Activated CD4-positive, alpha-beta T cell treated with anti-CD3 and anti-CD28 coated beads for 36 hours (primary cell): Measurements from ENCODE around the gene NUDT4B. TPM values are rescaled to one million over a fixed set of nuclear protein-coding genes. Genes with fewer than 3 reads are reported as not detected.
"Not testable (repeated sequence)": the region's sequence is repeated elsewhere in the genome, so short reads cannot be mapped to it uniquely, and the experiment has no call there.

Source experiments
- ATAC-seq: fragments of 200-7000 bp; cut with Tn5 transposase; one replicate; pipeline ENCODE4 v1.10.0; 2021; ENCODE audit warnings: mild to moderate bottlenecking, moderate library complexity
- CTCF ChIA-PET: fragments of 350-600 bp; sonication (Branson Sonifier 250); formaldehyde crosslinking; loops from one replicate; lab custom pipeline; 2021; ENCODE audit warnings: antibody characterized with exemption; lab: Charles Lee
- POLR2A ChIA-PET: fragments of 350-600 bp; sonication (Branson Sonifier 250); formaldehyde crosslinking; loops from one replicate; lab custom pipeline; 2021; ENCODE audit warnings: antibody characterized with exemption, inconsistent platforms; lab: Charles Lee
- DNase-seq: peaks from one replicate; pipeline ENCODE4 v3.0.0-alpha.2; 2020
- H3K27ac Mint-ChIP-seq: one replicate; pipeline ENCODE4 v1.8.0; 2021; ENCODE audit warnings: mixed read lengths
- H3K27me3 Mint-ChIP-seq: one replicate; pipeline ENCODE4 v1.8.0; 2021; ENCODE audit warnings: mixed read lengths
- H3K36me3 Mint-ChIP-seq: one replicate; pipeline ENCODE4 v1.8.0; 2021; ENCODE audit warnings: low read depth, mixed read lengths
- H3K4me1 Mint-ChIP-seq: one replicate; pipeline ENCODE4 v1.8.0; 2021; ENCODE audit warnings: mixed read lengths
- H3K4me3 Mint-ChIP-seq: one replicate; pipeline ENCODE4 v1.8.0; 2021; ENCODE audit warnings: mild to moderate bottlenecking, moderate library complexity, mixed read lengths
- H3K9me3 Mint-ChIP-seq: one replicate; pipeline ENCODE4 v1.8.0; 2021; ENCODE audit warnings: low read depth, mixed read lengths
- intact Hi-C, 2 experiments: fragments of 100-400 bp; cut with DNase I in 1 of 2; cut with micrococcal nuclease in 1 of 2; formaldehyde crosslinking; loops; one replicate each; pipeline versions ENCODE4 v1.14.2 to v1.15.1; 2022 to 2024; cut with DNase I, micrococcal nuclease
- total RNA-seq, 2 experiments: library from RNA; stranded (reverse); gene quantifications; one replicate each; pipeline ENCODE4 v1.2.3, GENCODE V29; 2021

NUDT4B gene
- total RNA-seq, 2 experiments from 2014 or later, result 0.41 to 0.46 TPM

GRCh38 chr1:148722758-148723157 lies 25.8 kb upstream of the NUDT4B start:
- intact Hi-C loops, H3K4me1 Mint-ChIP-seq, H3K9me3 Mint-ChIP-seq, H3K36me3 Mint-ChIP-seq, H3K27me3 Mint-ChIP-seq, ATAC-seq, CTCF ChIA-PET, DNase-seq, H3K27ac Mint-ChIP-seq, POLR2A ChIA-PET, H3K4me3 Mint-ChIP-seq: not testable (repeated sequence)

- H3K4me3 Mint-ChIP-seq, DNase-seq, H3K27ac Mint-ChIP-seq, CTCF ChIA-PET, H3K27me3 Mint-ChIP-seq, intact Hi-C loops, ATAC-seq, H3K9me3 Mint-ChIP-seq, H3K36me3 Mint-ChIP-seq, H3K4me1 Mint-ChIP-seq, POLR2A ChIA-PET: not testable (repeated sequence)
These were observed 25.1 kb upstream of the NUDT4B start for GRCh38 chr1:148723515-148723914.

GRCh38 chr1:148724872-148725271 lies 23.7 kb upstream of the NUDT4B start:
- H3K4me3 Mint-ChIP-seq, H3K4me1 Mint-ChIP-seq, ATAC-seq, DNase-seq, H3K27ac Mint-ChIP-seq, H3K9me3 Mint-ChIP-seq, intact Hi-C loops, H3K36me3 Mint-ChIP-seq, H3K27me3 Mint-ChIP-seq, POLR2A ChIA-PET, CTCF ChIA-PET: not testable (repeated sequence)

GRCh38 chr1:148727862-148728261 lies 20.7 kb upstream of the NUDT4B start:
- H3K36me3 Mint-ChIP-seq, H3K27me3 Mint-ChIP-seq, H3K4me1 Mint-ChIP-seq, CTCF ChIA-PET, H3K9me3 Mint-ChIP-seq, intact Hi-C loops, H3K27ac Mint-ChIP-seq, DNase-seq, POLR2A ChIA-PET, H3K4me3 Mint-ChIP-seq, ATAC-seq: not testable (repeated sequence)

GRCh38 chr1:148729128-148729527 lies 19.4 kb upstream of the NUDT4B start:
- H3K27me3 Mint-ChIP-seq, intact Hi-C loops, POLR2A ChIA-PET, H3K9me3 Mint-ChIP-seq, H3K27ac Mint-ChIP-seq, H3K36me3 Mint-ChIP-seq, H3K4me3 Mint-ChIP-seq, CTCF ChIA-PET, DNase-seq, H3K4me1 Mint-ChIP-seq: not testable (repeated sequence)
- ATAC-seq, result peak; percentile 38

- H3K27me3 Mint-ChIP-seq, H3K4me3 Mint-ChIP-seq, CTCF ChIA-PET, H3K36me3 Mint-ChIP-seq, ATAC-seq, H3K27ac Mint-ChIP-seq, H3K4me1 Mint-ChIP-seq, H3K9me3 Mint-ChIP-seq, POLR2A ChIA-PET, DNase-seq, intact Hi-C loops: not testable (repeated sequence)
These were observed 19.0 kb upstream of the NUDT4B start for GRCh38 chr1:148729541-148729940.

- CTCF ChIA-PET, H3K27ac Mint-ChIP-seq, H3K9me3 Mint-ChIP-seq, ATAC-seq, H3K4me1 Mint-ChIP-seq, POLR2A ChIA-PET, intact Hi-C loops, H3K4me3 Mint-ChIP-seq, DNase-seq, H3K27me3 Mint-ChIP-seq, H3K36me3 Mint-ChIP-seq: not testable (repeated sequence)
These were observed 16.3 kb upstream of the NUDT4B start for GRCh38 chr1:148732277-148732676.

GRCh38 chr1:148733585-148734310 lies 14.8 kb upstream of the NUDT4B start:
- intact Hi-C loops, H3K27me3 Mint-ChIP-seq, H3K27ac Mint-ChIP-seq, DNase-seq, CTCF ChIA-PET, H3K36me3 Mint-ChIP-seq, H3K9me3 Mint-ChIP-seq, POLR2A ChIA-PET, H3K4me1 Mint-ChIP-seq, H3K4me3 Mint-ChIP-seq: not testable (repeated sequence)
- ATAC-seq, result peak; percentile 87

GRCh38 chr1:148734311-148734662 lies 14.3 kb upstream of the NUDT4B start:
- intact Hi-C loops, POLR2A ChIA-PET, H3K4me1 Mint-ChIP-seq, H3K4me3 Mint-ChIP-seq, CTCF ChIA-PET, DNase-seq, H3K9me3 Mint-ChIP-seq, H3K27me3 Mint-ChIP-seq, H3K36me3 Mint-ChIP-seq, H3K27ac Mint-ChIP-seq: not testable (repeated sequence)
- peak; percentile 40 for ATAC-seq

GRCh38 chr1:148735538-148735937 lies 13.0 kb upstream of the NUDT4B start:
- ATAC-seq, result peak; percentile 66
- CTCF ChIA-PET, H3K4me1 Mint-ChIP-seq, DNase-seq, POLR2A ChIA-PET, H3K27ac Mint-ChIP-seq, H3K36me3 Mint-ChIP-seq, intact Hi-C loops, H3K9me3 Mint-ChIP-seq, H3K4me3 Mint-ChIP-seq, H3K27me3 Mint-ChIP-seq: not testable (repeated sequence)

GRCh38 chr1:148738667-148739066 lies 9.9 kb upstream of the NUDT4B start:
- intact Hi-C loops, H3K4me3 Mint-ChIP-seq, POLR2A ChIA-PET, H3K27ac Mint-ChIP-seq, H3K4me1 Mint-ChIP-seq, H3K27me3 Mint-ChIP-seq, ATAC-seq, H3K9me3 Mint-ChIP-seq, H3K36me3 Mint-ChIP-seq, CTCF ChIA-PET, DNase-seq: not testable (repeated sequence)

- POLR2A ChIA-PET, H3K9me3 Mint-ChIP-seq, H3K27me3 Mint-ChIP-seq, H3K4me1 Mint-ChIP-seq, intact Hi-C loops, H3K27ac Mint-ChIP-seq, H3K36me3 Mint-ChIP-seq, DNase-seq, CTCF ChIA-PET, ATAC-seq, H3K4me3 Mint-ChIP-seq: not testable (repeated sequence)
These were observed 5.4 kb upstream of the NUDT4B start for GRCh38 chr1:148743200-148743599.
